Breast epithelium (tissue), 3 donors: ENCODE results near the gene ATP1A2.

Experiments used
- CTCF ChIP-seq, 3 donors: fragments of 450-650 bp; IDR thresholded peaks; one replicate each; pipeline ENCODE4 v1.5.1; 2016 to 2017; ENCODE audit warnings: antibody characterized with exemption in 3 of 3, mild to moderate bottlenecking in 3 of 3, moderate library complexity in 3 of 3
- POLR2AphosphoS5 ChIP-seq, 3 donors: sonication (generic); formaldehyde crosslinking; IDR thresholded peaks; one replicate each; pipeline ENCODE4 v1.6.1; 2017; ENCODE audit warnings: antibody characterized with exemption in 3 of 3

GRCh38 chr1:160129046-160129445 lies 13.5 kb downstream of the ATP1A2 start:
- TF ChIP-seq CTCF (IDR thresholded peaks at IDR 0.05): no peak
- TF ChIP-seq POLR2AphosphoS5 (IDR thresholded peaks at IDR 0.05): no peak
